Astrocyte (in vitro differentiated cells and primary cell): Measurements from ENCODE around the gene XRN2.

ENCODE experiments used
- CTCF ChIP-seq: IDR thresholded peaks from 2 replicates; pipeline ENCODE4 v1.5.1; 2011; ENCODE audit warnings: low read depth, mild to moderate bottlenecking, inconsistent platforms, low read length, moderate library complexity; ENCODE audit not compliant: insufficient read depth
- EZH2 ChIP-seq: IDR thresholded peaks from 2 replicates; pipeline ENCODE4 v1.6.1; 2012; ENCODE audit warnings: mild to moderate bottlenecking, low read length, inconsistent platforms; ENCODE audit not compliant: insufficient read depth

DNA sequence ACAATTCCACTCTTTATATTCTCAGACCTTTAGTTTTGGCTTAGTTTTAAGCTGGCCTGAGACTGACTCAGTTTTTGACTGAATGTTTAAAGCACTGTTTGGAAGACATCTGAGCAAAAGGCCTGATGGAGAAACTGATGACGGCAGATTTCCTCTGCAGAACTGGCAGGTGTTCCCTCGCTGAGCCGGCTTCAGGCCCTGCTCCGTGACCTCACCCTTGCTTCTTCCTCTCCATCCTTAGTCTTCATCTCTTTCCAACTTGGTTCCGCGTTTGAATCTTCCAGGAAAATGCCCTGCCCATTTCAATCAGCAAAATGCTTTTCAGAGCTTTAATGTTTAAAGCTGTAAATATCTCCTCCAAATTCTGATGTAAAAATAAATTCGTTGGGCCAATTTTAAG lies 87.6 kb downstream of the XRN2 start:
- TF ChIP-seq CTCF (no peak), EZH2 (no peak)
